ENCODE measurements around the gene CFD.

CFD gene

GRCh38 chr19:855142-855541 lies 4.3 kb upstream of the CFD start:
- WGBS, 2 experiments (ENCODE audit: insufficient coverage in 2 of 2) = 84 to 93% methylated on average over 7 to 8 of the region's 12 CpGs

DNA sequence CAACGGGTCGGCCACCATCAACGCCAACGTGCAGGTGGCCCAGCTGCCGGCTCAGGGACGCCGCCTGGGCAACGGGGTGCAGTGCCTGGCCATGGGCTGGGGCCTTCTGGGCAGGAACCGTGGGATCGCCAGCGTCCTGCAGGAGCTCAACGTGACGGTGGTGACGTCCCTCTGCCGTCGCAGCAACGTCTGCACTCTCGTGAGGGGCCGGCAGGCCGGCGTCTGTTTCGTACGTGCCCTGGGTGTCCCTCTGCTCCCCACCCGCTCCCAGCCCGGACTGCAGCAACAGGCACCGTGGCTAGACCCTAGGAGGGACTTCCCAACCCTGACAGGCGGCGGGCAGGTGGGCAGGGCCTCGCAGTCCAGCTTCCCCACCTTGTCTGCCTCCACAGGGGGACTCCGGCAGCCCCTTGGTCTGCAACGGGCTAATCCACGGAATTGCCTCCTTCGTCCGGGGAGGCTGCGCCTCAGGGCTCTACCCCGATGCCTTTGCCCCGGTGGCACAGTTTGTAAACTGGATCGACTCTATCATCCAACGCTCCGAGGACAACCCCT lies 3.8 kb upstream of the CFD start:
- H3K4me3 ChIP-seq (ENCODE audit: extremely low read depth, insufficient read depth, low read length, poor library complexity, severe bottlenecking) = no peak overlapping the region
- no peaks in the 10 kb centered on the region for H3K4me1 ChIP-seq (ENCODE audit: control insufficient read depth, insufficient read depth, low read length, poor library complexity, severe bottlenecking)
- H3K36me3 ChIP-seq (ENCODE audit: control insufficient read depth, insufficient read depth, low read length) = no peaks in the 10 kb centered on the region
- no peaks in the 10 kb centered on the region for H3K9me3 ChIP-seq (ENCODE audit: control insufficient read depth, low read length)
- H3K27ac ChIP-seq (ENCODE audit: low read depth, low read length, severe bottlenecking) = no peak overlapping the region
- 75 to 76% methylated on average over 27 to 38 of the region's 40 CpGs for WGBS, 2 experiments (ENCODE audit: insufficient coverage in 2 of 2)

More at GRCh38 chr19:855142-855541, 4.3 kb upstream of the CFD start:
- Histone ChIP-seq H3K27ac (ENCODE audit: low read depth, low read length, severe bottlenecking) (no peak overlapping the region), H3K4me3 (ENCODE audit: extremely low read depth, insufficient read depth, low read length, poor library complexity, severe bottlenecking) (no peak overlapping the region), H3K36me3 (ENCODE audit: control insufficient read depth, insufficient read depth, low read length) (no peaks in the 10 kb centered on the region), H3K4me1 (ENCODE audit: control insufficient read depth, insufficient read depth, low read length, poor library complexity, severe bottlenecking) (no peaks in the 10 kb centered on the region), H3K9me3 (ENCODE audit: control insufficient read depth, low read length) (no peaks in the 10 kb centered on the region)

- Histone ChIP-seq H3K9me3 (ENCODE audit: control insufficient read depth, low read length) (no peaks in the 10 kb centered on the region), H3K36me3 (ENCODE audit: control insufficient read depth, insufficient read depth, low read length) (no peaks in the 10 kb centered on the region), H3K4me3 (ENCODE audit: extremely low read depth, insufficient read depth, low read length, poor library complexity, severe bottlenecking) (no peak overlapping the region), H3K4me1 (ENCODE audit: control insufficient read depth, insufficient read depth, low read length, poor library complexity, severe bottlenecking) (no peaks in the 10 kb centered on the region), H3K27ac (ENCODE audit: low read depth, low read length, severe bottlenecking) (no peak overlapping the region)
- WGBS, 2 experiments (ENCODE audit: insufficient coverage in 2 of 2) = 73 to 74% methylated on average over 5 to 7 of the region's 9 CpGs
These were observed 1.2 kb upstream of the CFD start for GRCh38 chr19:858284-858683.

DNA sequence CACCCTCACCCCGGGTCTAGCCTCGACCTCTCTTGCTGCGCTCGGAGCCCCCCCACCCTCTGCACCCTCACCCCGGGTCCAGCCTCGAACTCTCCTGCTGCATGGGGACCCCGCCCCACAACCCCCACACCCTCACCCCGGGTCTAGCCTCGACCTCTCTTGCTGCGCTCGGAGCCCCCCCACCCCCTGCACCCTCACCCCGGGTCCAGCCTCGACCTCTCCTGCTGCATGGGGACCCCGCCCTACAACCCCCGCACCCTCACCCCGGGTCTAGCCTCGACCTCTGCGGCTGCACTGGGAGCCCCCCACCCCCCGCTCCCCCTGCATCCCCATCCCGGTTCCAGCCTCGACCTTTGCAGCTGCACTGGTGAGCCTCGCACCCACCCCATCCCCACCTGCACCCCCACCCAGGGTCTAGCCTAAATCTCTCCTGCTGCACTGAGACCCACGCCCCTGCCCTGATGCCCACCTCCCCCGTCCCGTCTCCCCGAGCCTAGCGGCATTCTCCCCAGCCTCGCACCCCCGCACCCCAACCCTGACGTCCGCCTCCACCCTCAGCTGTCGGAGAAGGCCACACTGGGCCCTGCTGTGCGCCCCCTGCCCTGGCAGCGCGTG lies 1.8 kb downstream of the CFD start:
- no peaks in the 10 kb centered on the region for H3K9me3 ChIP-seq (ENCODE audit: control insufficient read depth, low read length)
- 57 to 65% methylated on average over 9 to 16 of the region's 35 CpGs for WGBS, 2 experiments (ENCODE audit: insufficient coverage in 2 of 2)
- H3K4me3 ChIP-seq (ENCODE audit: extremely low read depth, insufficient read depth, low read length, poor library complexity, severe bottlenecking) = no peak overlapping the region
- H3K27ac ChIP-seq (ENCODE audit: low read depth, low read length, severe bottlenecking) = no peak overlapping the region
- H3K4me1 ChIP-seq (ENCODE audit: control insufficient read depth, insufficient read depth, low read length, poor library complexity, severe bottlenecking) = no peaks in the 10 kb centered on the region
- no peaks in the 10 kb centered on the region for H3K36me3 ChIP-seq (ENCODE audit: control insufficient read depth, insufficient read depth, low read length)

GRCh38 chr19:861756-862580 lies 2.5 kb downstream of the CFD start:
- H3K27ac ChIP-seq (ENCODE audit: low read depth, low read length, severe bottlenecking) = no peak overlapping the region
- no peaks in the 10 kb centered on the region for H3K9me3 ChIP-seq (ENCODE audit: control insufficient read depth, low read length)
- H3K36me3 ChIP-seq (ENCODE audit: control insufficient read depth, insufficient read depth, low read length) = peaks cover under 1% of the 10 kb centered on the region
- WGBS, 2 experiments (ENCODE audit: insufficient coverage in 2 of 2) = 19 to 20% methylated on average over 43 to 47 of the region's 60 CpGs
- no peak overlapping the region for H3K4me3 ChIP-seq (ENCODE audit: extremely low read depth, insufficient read depth, low read length, poor library complexity, severe bottlenecking)
- H3K4me1 ChIP-seq (ENCODE audit: control insufficient read depth, insufficient read depth, low read length, poor library complexity, severe bottlenecking) = no peaks in the 10 kb centered on the region

GRCh38 chr19:862581-863314 lies 3.3 kb downstream of the CFD start:
- no peak overlapping the region for H3K4me3 ChIP-seq (ENCODE audit: extremely low read depth, insufficient read depth, low read length, poor library complexity, severe bottlenecking)
- peaks cover 8% of the 10 kb centered on the region for H3K36me3 ChIP-seq (ENCODE audit: control insufficient read depth, insufficient read depth, low read length)
- H3K27ac ChIP-seq (ENCODE audit: low read depth, low read length, severe bottlenecking) = no peak overlapping the region
- 35 to 41% methylated on average over 42 of the region's 48 CpGs for WGBS, 2 experiments (ENCODE audit: insufficient coverage in 2 of 2)
- no peaks in the 10 kb centered on the region for H3K9me3 ChIP-seq (ENCODE audit: control insufficient read depth, low read length)
- no peaks in the 10 kb centered on the region for H3K4me1 ChIP-seq (ENCODE audit: control insufficient read depth, insufficient read depth, low read length, poor library complexity, severe bottlenecking)

DNA sequence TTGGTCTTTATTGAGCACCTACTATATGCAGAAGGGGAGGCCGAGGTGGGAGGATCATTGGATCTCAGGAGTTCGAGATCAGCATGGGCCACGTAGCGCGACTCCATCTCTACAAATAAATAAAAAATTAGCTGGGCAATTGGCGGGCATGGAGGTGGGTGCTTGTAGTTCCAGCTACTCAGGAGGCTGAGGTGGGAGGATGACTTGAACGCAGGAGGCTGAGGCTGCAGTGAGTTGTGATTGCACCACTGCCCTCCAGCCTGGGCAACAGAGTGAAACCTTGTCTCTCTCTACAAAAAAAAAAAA lies 3.8 kb downstream of the CFD start:
- no peaks in the 10 kb centered on the region for H3K4me1 ChIP-seq (ENCODE audit: control insufficient read depth, insufficient read depth, low read length, poor library complexity, severe bottlenecking)
- H3K9me3 ChIP-seq (ENCODE audit: control insufficient read depth, low read length) = no peaks in the 10 kb centered on the region
- 83 to 88% methylated on average over 1 to 3 of the region's 7 CpGs for WGBS, 2 experiments (ENCODE audit: insufficient coverage in 2 of 2)
- H3K4me3 ChIP-seq (ENCODE audit: extremely low read depth, insufficient read depth, low read length, poor library complexity, severe bottlenecking) = no peak overlapping the region
- peaks cover 13% of the 10 kb centered on the region for H3K36me3 ChIP-seq (ENCODE audit: control insufficient read depth, insufficient read depth, low read length)
- H3K27ac ChIP-seq (ENCODE audit: low read depth, low read length, severe bottlenecking) = no peak overlapping the region

DNA sequence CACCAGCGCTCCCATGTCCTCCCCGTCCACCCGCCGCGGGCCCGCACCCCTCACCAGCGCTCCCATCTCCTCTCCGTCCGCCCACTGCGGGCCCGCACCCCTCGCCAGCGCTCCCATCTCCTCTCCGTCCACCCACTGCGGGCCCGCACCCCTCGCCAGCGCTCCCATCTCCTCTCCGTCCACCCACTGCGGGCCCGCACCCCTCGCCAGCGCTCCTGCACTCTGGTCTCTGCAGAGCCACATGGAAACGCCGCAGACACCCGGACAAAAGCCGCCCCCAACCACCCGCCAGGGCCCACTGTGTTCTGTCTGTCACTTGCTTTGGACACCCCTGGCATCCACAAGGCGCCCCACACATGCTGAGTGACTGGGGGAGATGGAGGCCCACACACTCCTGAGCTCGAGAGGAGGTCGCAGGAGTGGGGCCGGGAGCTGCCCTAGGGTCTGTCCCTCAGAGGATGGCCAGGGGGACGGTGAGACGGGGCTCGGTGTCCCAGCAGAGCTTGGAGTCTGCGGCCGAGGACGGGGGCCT lies 7.4 kb downstream of the CFD start:
- no peaks in the 10 kb centered on the region for H3K9me3 ChIP-seq (ENCODE audit: control insufficient read depth, low read length)
- WGBS, 2 experiments (ENCODE audit: insufficient coverage in 2 of 2) = 83 to 88% methylated on average over 18 to 30 of the region's 38 CpGs
- H3K4me3 ChIP-seq (ENCODE audit: extremely low read depth, insufficient read depth, low read length, poor library complexity, severe bottlenecking) = no peak overlapping the region

DNA sequence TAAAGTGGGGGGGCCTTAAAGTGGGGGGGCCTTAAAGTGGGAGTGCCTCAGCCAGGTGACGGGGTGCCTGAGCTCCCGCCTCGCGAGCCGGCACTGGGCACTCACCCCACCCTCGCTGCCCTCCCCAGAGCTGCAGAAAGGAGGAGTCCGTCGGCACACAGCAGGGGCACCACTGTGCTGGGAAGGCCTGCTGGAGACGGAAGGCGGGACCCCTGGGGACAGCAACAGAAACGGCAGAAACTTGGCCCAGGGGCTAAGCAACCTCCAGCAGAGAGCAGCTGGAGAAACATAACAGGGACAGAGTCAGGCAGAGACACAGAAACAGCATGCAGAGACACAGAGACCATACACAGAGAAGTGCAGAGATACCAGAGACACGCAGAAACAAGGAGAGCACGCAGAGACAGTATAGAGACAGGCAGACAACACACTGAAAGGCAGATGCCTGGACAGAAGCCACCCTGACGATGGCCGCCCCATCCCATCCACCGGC lies 7.9 kb downstream of the CFD start:
- no peak overlapping the region for H3K4me3 ChIP-seq (ENCODE audit: extremely low read depth, insufficient read depth, low read length, poor library complexity, severe bottlenecking)
- H3K27ac ChIP-seq (ENCODE audit: low read depth, low read length, severe bottlenecking) = no peak overlapping the region
- 65 to 75% methylated on average over 14 to 16 of the region's 16 CpGs for whole genome bisulfite sequencing, 2 experiments (ENCODE audit: insufficient coverage in 2 of 2)
- peaks cover 10% of the 10 kb centered on the region for H3K4me1 ChIP-seq (ENCODE audit: control insufficient read depth, insufficient read depth, low read length, poor library complexity, severe bottlenecking)
- no peaks in the 10 kb centered on the region for H3K9me3 ChIP-seq (ENCODE audit: control insufficient read depth, low read length)
- H3K36me3 ChIP-seq (ENCODE audit: control insufficient read depth, insufficient read depth, low read length) = peaks cover 28% of the 10 kb centered on the region

More for the DNA sequence above, 7.4 kb downstream of the CFD start:
- Histone ChIP-seq H3K27ac (ENCODE audit: low read depth, low read length, severe bottlenecking) (no peak overlapping the region), H3K4me1 (ENCODE audit: control insufficient read depth, insufficient read depth, low read length, poor library complexity, severe bottlenecking) (peaks cover 10% of the 10 kb centered on the region), H3K36me3 (ENCODE audit: control insufficient read depth, insufficient read depth, low read length) (peaks cover 25% of the 10 kb centered on the region)

- Histone ChIP-seq H3K9me3 (ENCODE audit: control insufficient read depth, low read length) (no peaks in the 10 kb centered on the region), H3K4me1 (ENCODE audit: control insufficient read depth, insufficient read depth, low read length, poor library complexity, severe bottlenecking) (peaks cover 10% of the 10 kb centered on the region), H3K27ac (ENCODE audit: low read depth, low read length, severe bottlenecking) (no peak overlapping the region), H3K36me3 (ENCODE audit: control insufficient read depth, insufficient read depth, low read length) (peaks cover 31% of the 10 kb centered on the region), H3K4me3 (ENCODE audit: extremely low read depth, insufficient read depth, low read length, poor library complexity, severe bottlenecking) (no peak overlapping the region)
- WGBS, 2 experiments (ENCODE audit: insufficient coverage in 2 of 2) = 93 to 97% methylated on average over 30 to 38 of the region's 39 CpGs
These were observed 8.5 kb downstream of the CFD start for GRCh38 chr19:867855-868457.
